Right cardiac atrium (tissue), 5 donors: Measurements from ENCODE around the gene RSL1D1. TPM values are rescaled to one million over a fixed set of nuclear protein-coding genes. Genes with fewer than 3 reads are reported as not detected.

Source experiments
- ATAC-seq, 2 donors: fragments of 200-7000 bp; cut with Tn5 transposase; one replicate each; pipeline versions ENCODE4 v1.8.0 to v1.9.1; 2020; ENCODE audit warnings: moderate library complexity in 2 of 2, mild to moderate bottlenecking in 1 of 2
- DNase-seq, 3 donors: peaks; one replicate each; pipeline ENCODE4 v3.0.0-alpha.2; 2020
- H3K27ac ChIP-seq: one replicate; pipeline ENCODE4 v1.5.1; 2013; ENCODE audit warnings: mild to moderate bottlenecking, low read length, control low read depth, moderate library complexity
- H3K27me3 ChIP-seq: one replicate; pipeline ENCODE4 v1.6.1; 2013; ENCODE audit not compliant: control insufficient read depth, insufficient read depth
- H3K4me1 ChIP-seq: one replicate; pipeline ENCODE4 v1.6.1; 2013; ENCODE audit warnings: low read length; ENCODE audit not compliant: control insufficient read depth, insufficient read depth
- H3K4me3 ChIP-seq: one replicate; pipeline ENCODE4 v1.5.1; 2013; ENCODE audit warnings: low read length, control low read depth
- H3K9me3 ChIP-seq: one replicate; pipeline ENCODE4 v1.6.1; 2013; ENCODE audit warnings: low read length; ENCODE audit not compliant: control insufficient read depth
- WGBS: extraction: QIAGEN DNeasy Blood & Tissue Kit; methylation state at CpG from one replicate; pipeline ENCODE4 v1.1.7; 2013; 5-methylcytosine and 5-hydroxymethylcytosine counted together
- intact Hi-C, 4 donors: fragments of 100-400 bp; cut with DNase I; formaldehyde crosslinking; loops; one replicate each; pipeline versions ENCODE4 v1.11.0 to v1.14.0; 2022 to 2023
- long read RNA-seq, 4 donors: library from polyadenylated mRNA; unstranded; transcript quantifications; one replicate each; pipeline ENCODE4 v2.0.0, GENCODE V29; 2020 to 2021
- polyA plus RNA-seq: library from polyadenylated mRNA; stranded (reverse); fragments of 200-250 nt; gene quantifications from one replicate; pipeline ENCODE4 v1.2.3, GENCODE V29; 2013
- total RNA-seq, 4 donors: library from RNA; stranded (reverse); fragmentation: NEBNext Ultra II Directional; extraction: Animal tissue kit (Norgen Biotek cat#: 25700); gene quantifications; one replicate each; pipeline ENCODE4 v1.2.1, GENCODE V29; 2021
- donor health status: healthy with polysubstance abuse.
- donor health status: DM: no; HTN: yes; CAD: no.
- donor health status: DM: no; HTN: no; CAD: no.
- donor health status: DM: no; HTN: yes; CAD: no; lungs with severe emphysema.
- donor health status: DM: yes; HTN: yes; CAD: no.

RSL1D1 gene
- total RNA-seq (100 to 1,000 TPM; 103 to 114 (median 109) TPM), polyA plus RNA-seq (46.8 TPM)
- long read RNA-seq, donor 1, full-length matches to known transcripts: 155 of 206 reads
- long read RNA-seq, donor 1, partial matches to known transcripts: 26 of 206 reads
- long read RNA-seq, donor 1, other reads (novel, unspliced or antisense): 25 of 206 reads
- long read RNA-seq, donor 2, full-length matches to known transcripts: 67 of 71 reads
- long read RNA-seq, donor 2, partial matches to known transcripts: 1 of 71 reads
- long read RNA-seq, donor 2, other reads (novel, unspliced or antisense): 3 of 71 reads
- long read RNA-seq, donor 3, full-length matches to known transcripts: 90 of 150 reads
- long read RNA-seq, donor 3, partial matches to known transcripts: 42 of 150 reads
- long read RNA-seq, donor 3, other reads (novel, unspliced or antisense): 18 of 150 reads
- long read RNA-seq, donor 4, full-length matches to known transcripts: 109 of 118 reads
- long read RNA-seq, donor 4, partial matches to known transcripts: 0 of 118 reads
- long read RNA-seq, donor 4, other reads (novel, unspliced or antisense): 9 of 118 reads

GRCh38 chr16:11851294-11852091 is at the start of gene RSL1D1:
TSS of gene RSL1D1 (minus strand) at chr16:11851542. CDS start at chr16:11851512, 30 bp downstream.
- ATAC-seq (peak; percentile 98 to 99), DNase-seq (peak; percentile 90 to 96 (median 95))
- H3K27me3 ChIP-seq: no peaks in the 10 kb centered on the region
- no peaks in the 10 kb centered on the region for H3K9me3 ChIP-seq
- H3K4me3 ChIP-seq: peak within 1 kb of the TSS; percentile 86
- intact Hi-C loops: no loop called here
- WGBS: under 1% methylated on average over 57 of the region's 57 CpGs
- peaks cover 2% of the 10 kb centered on the region for H3K4me1 ChIP-seq
- H3K27ac ChIP-seq: peak within 1 kb of the TSS; percentile 80

DNA sequence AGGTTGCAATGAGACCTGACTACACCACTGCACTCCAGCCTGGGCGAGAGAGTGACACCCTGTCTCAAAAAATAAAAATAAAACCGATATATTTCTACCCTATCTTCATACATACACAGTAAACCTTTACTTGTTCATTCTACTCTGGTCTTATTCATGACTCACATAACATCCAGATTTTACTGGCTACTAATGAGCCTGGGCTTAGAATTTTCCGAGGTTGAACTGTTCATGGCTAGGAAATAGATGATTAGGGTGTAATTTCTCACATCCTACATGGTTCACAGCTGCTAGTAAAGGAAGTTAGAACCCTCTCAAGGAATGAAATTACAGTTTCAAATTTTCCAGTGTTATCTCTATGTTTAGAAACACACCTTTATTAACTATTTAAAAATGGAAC is 49.7 kb upstream of the RSL1D1 start:
- no peak overlapping the region for H3K27ac ChIP-seq
- DNase-seq (no peak), ATAC-seq (no peak)
- H3K4me1 ChIP-seq: peaks cover 1% of the 10 kb centered on the region
- H3K9me3 ChIP-seq: no peaks in the 10 kb centered on the region
- no peaks in the 10 kb centered on the region for H3K27me3 ChIP-seq
- H3K4me3 ChIP-seq: no peak overlapping the region
- intact Hi-C loops: no loop called here
- 67% methylated on average over 3 of the region's 3 CpGs for WGBS

DNA sequence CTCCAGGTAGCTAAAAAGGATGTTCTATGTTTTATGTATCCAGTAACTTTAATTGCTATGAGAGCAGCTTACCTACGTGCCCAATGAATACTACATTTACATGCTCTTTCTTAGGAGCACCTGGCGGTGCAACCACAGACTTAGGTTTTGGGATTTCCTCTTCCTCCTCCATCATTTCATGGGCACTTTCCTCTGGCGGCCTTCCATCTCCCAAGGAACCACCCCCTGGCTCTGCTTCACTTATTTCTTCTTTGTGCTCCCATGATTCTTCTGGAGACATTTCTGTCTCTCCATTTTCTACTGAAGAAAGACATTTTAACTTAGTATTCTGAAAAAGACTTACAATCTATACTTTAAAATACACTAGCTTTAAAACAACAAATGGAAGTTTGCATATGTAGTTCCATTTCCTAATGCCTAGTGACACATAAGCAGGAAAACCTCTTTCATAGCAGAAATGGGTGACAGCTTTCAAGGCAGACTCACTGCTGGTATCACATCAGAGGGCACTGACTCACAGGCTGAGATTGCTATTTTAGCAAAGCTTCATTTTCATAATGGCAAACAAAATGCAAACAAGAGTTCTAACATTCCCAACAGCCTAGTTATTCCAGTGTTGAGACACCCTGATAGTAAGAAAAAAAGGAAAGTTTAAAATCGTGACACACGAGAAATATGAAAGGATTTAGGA is 45.3 kb upstream of the RSL1D1 start:
- Histone ChIP-seq H3K27me3 (no peaks in the 10 kb centered on the region), H3K9me3 (no peaks in the 10 kb centered on the region), H3K27ac (no peak overlapping the region), H3K4me1 (no peaks in the 10 kb centered on the region), H3K4me3 (no peak overlapping the region)
- no peak for ATAC-seq
- DNase-seq: no peak
- intact Hi-C loops: no loop called here
- 83% methylated on average over 5 of the region's 5 CpGs for WGBS

GRCh38 chr16:11893571-11893970 is 42.2 kb upstream of the RSL1D1 start:
- Histone ChIP-seq H3K4me1 (no peaks in the 10 kb centered on the region), H3K9me3 (no peaks in the 10 kb centered on the region), H3K27me3 (no peaks in the 10 kb centered on the region), H3K27ac (no peak overlapping the region), H3K4me3 (no peak overlapping the region)
- intact Hi-C loops: no loop called here
- 96% methylated on average over 2 of the region's 2 CpGs for WGBS
- ATAC-seq (no peak), DNase-seq (no peak)

GRCh38 chr16:11892761-11893160 is 41.4 kb upstream of the RSL1D1 start:
- ATAC-seq (no peak), DNase-seq (no peak)
- H3K9me3 ChIP-seq: no peaks in the 10 kb centered on the region
- intact Hi-C loops: no loop called here
- no peak overlapping the region for H3K4me3 ChIP-seq
- H3K27me3 ChIP-seq: no peaks in the 10 kb centered on the region
- no peak overlapping the region for H3K27ac ChIP-seq
- H3K4me1 ChIP-seq: no peaks in the 10 kb centered on the region
- WGBS: 97% methylated on average over 4 of the region's 4 CpGs

GRCh38 chr16:11890231-11890965 is 39.1 kb upstream of the RSL1D1 start:
- Histone ChIP-seq H3K27ac (no peak overlapping the region), H3K27me3 (no peaks in the 10 kb centered on the region), H3K4me3 (no peak overlapping the region), H3K9me3 (no peaks in the 10 kb centered on the region), H3K4me1 (no peaks in the 10 kb centered on the region)
- 93% methylated on average over 5 of the region's 5 CpGs for WGBS
- ATAC-seq: no peak
- intact Hi-C loops: no loop called here
- no peak for DNase-seq

- Histone ChIP-seq H3K4me1 (no peaks in the 10 kb centered on the region), H3K9me3 (no peaks in the 10 kb centered on the region), H3K27me3 (no peaks in the 10 kb centered on the region), H3K27ac (no peak overlapping the region), H3K4me3 (no peak overlapping the region)
- no peak for DNase-seq
- no peak for ATAC-seq
- intact Hi-C loops: no loop called here
- 90% methylated on average over 6 of the region's 6 CpGs for WGBS
These were observed 35.5 kb upstream of the RSL1D1 start for GRCh38 chr16:11886881-11887280.

- no peak overlapping the region for H3K4me3 ChIP-seq
- intact Hi-C loops: no loop called here
- no peak overlapping the region for H3K27ac ChIP-seq
- no peaks in the 10 kb centered on the region for H3K4me1 ChIP-seq
- no peaks in the 10 kb centered on the region for H3K9me3 ChIP-seq
- DNase-seq (no peak), ATAC-seq (no peak)
- H3K27me3 ChIP-seq: no peaks in the 10 kb centered on the region
- WGBS: 97% methylated on average over 5 of the region's 5 CpGs
These were observed 32.7 kb upstream of the RSL1D1 start for GRCh38 chr16:11884035-11884434.

- intact Hi-C loops: no loop called here
- H3K9me3 ChIP-seq: no peaks in the 10 kb centered on the region
- no peak for ATAC-seq
These were observed 28.7 kb upstream of the RSL1D1 start for GRCh38 chr16:11880007-11880406.

GRCh38 chr16:11877374-11877773 is 26.0 kb upstream of the RSL1D1 start:
- Histone ChIP-seq H3K4me3 (no peak overlapping the region), H3K4me1 (no peaks in the 10 kb centered on the region), H3K9me3 (no peaks in the 10 kb centered on the region), H3K27ac (no peak overlapping the region), H3K27me3 (no peaks in the 10 kb centered on the region)
- intact Hi-C loops: loop anchor here in 1 of 4 donors (10.0 kb wide), 1 partner anchor 187 kb away; no protein-coding TSS in a partner anchor
- 82% methylated on average over 5 of the region's 5 CpGs for WGBS
- ATAC-seq (no peak), DNase-seq (no peak)

More at GRCh38 chr16:11880007-11880406, 28.7 kb upstream of the RSL1D1 start:
- no peak overlapping the region for H3K4me3 ChIP-seq
- DNase-seq: no peak
- 87% methylated on average over 5 of the region's 5 CpGs for WGBS
- no peak overlapping the region for H3K27ac ChIP-seq
- no peaks in the 10 kb centered on the region for H3K4me1 ChIP-seq
- H3K27me3 ChIP-seq: no peaks in the 10 kb centered on the region
